ENCODE results near the gene CENPE. TPM values are rescaled to one million over a fixed set of nuclear protein-coding genes. Genes with fewer than 3 reads are reported as not detected.

Gene CENPE
- total and polyA plus RNA-seq, 2 of the 4 experiments (the other 2 are of a cell fraction) = 3.7 to 14.5 TPM

GRCh38 chr4:103060453-103061148, 137.5 kb downstream of the CENPE start:
- Histone ChIP-seq H2AK9ac (replicated peaks; ENCODE audit: low read depth, low read length, poor library complexity) (no peak overlapping the region), H3K27me3 (ENCODE audit: control insufficient read depth, insufficient read depth, low read length) (no peaks in the 10 kb centered on the region), H3K36me3 (ENCODE audit: control insufficient read depth, insufficient read depth, low read length) (no peaks in the 10 kb centered on the region), H3K27ac (ENCODE audit: insufficient read depth, low read length) (no peak overlapping the region), H2BK120ac (ENCODE audit: low read depth, low read length) (no peak overlapping the region), H3K23ac (ENCODE audit: low read depth, low read length) (no peak overlapping the region), H2BK20ac (ENCODE audit: low read depth, low read length) (no peak overlapping the region), H4K20me1 (ENCODE audit: insufficient read depth, low read length) (no peaks in the 10 kb centered on the region), H3K56ac (ENCODE audit: extremely low read depth, insufficient read depth, low read length) (no peak overlapping the region), H2BK15ac (ENCODE audit: low read depth, low read length) (no peak overlapping the region), H2AK5ac (ENCODE audit: low read depth, low read length) (no peak overlapping the region), H3K4ac (ENCODE audit: low read depth, low read length) (no peak overlapping the region), H3K4me2 (ENCODE audit: low read depth, low read length) (no peak overlapping the region), H3K9ac (ENCODE audit: low read depth, low read length) (no peak overlapping the region), H3K4me1 (ENCODE audit: control insufficient read depth, insufficient read depth, low read length) (no peaks in the 10 kb centered on the region), H3K18ac (ENCODE audit: low read depth, low read length) (no peak overlapping the region), H3K9me1 (ENCODE audit: insufficient read depth, low read length) (no peaks in the 10 kb centered on the region), H3K9me3 (ENCODE audit: control insufficient read depth, insufficient read depth, low read length) (no peaks in the 10 kb centered on the region), H4K91ac (ENCODE audit: insufficient read depth, low read depth, low read length) (no peak overlapping the region), H4K8ac (ENCODE audit: low read depth in 2 of 2, low read length in 2 of 2) (no peak overlapping the region), H2AFZ (replicated peaks; ENCODE audit: low read length, poor library complexity) (no peak overlapping the region), H4K5ac (ENCODE audit: low read depth, low read length) (no peak overlapping the region), H2BK5ac (ENCODE audit: low read depth, low read length, poor library complexity, severe bottlenecking) (no peak overlapping the region), H3K4me3 (ENCODE audit: insufficient read depth, low read depth, low read length) (no peak overlapping the region), H3K79me1 (ENCODE audit: low read depth in 1 of 2, low read length in 2 of 2) (no peaks in the 10 kb centered on the region; a peak in 1 of 4 replicates), H3K14ac (replicated peaks; ENCODE audit: low read depth, low read length) (no peak overlapping the region)
- intact Hi-C loops (cut with micrococcal nuclease) = no loop called here
- no peak for ATAC-seq (ENCODE audit: low read depth)
- ChIA-PET CTCF (no interaction called here), POLR2A (ENCODE audit: unreplicated experiment) (no interaction called here)
- no CpG with 5 or more reads among the region's 2 CpGs for WGBS, 2 experiments (ENCODE audit: extremely low coverage in 2 of 2, insufficient read length in 1 of 2)
- no peak for TF ChIP-seq FOS (IDR thresholded peaks at IDR 0.05; ENCODE audit: low read depth, low read length)
- no peak for TF ChIP-seq BHLHE40 (IDR thresholded peaks at IDR 0.05; ENCODE audit: low read depth, low read length)
- TF ChIP-seq USF2 (IDR thresholded peaks at IDR 0.05; ENCODE audit: low read depth, low read length) = no peak
- no peak for TF ChIP-seq MAZ (IDR thresholded peaks at IDR 0.05; ENCODE audit: borderline replicate concordance, low read depth, low read length)
- TF ChIP-seq MAFK (IDR thresholded peaks at IDR 0.05; ENCODE audit: low read depth, low read length) = no peak
- no peak for TF ChIP-seq CHD1 (IDR thresholded peaks at IDR 0.05; ENCODE audit: low read depth, low read length)
- TF ChIP-seq RCOR1 (IDR thresholded peaks at IDR 0.05; ENCODE audit: insufficient replicate concordance, low read length) = no peak
- TF ChIP-seq CTCF (conservative IDR thresholded peaks at IDR 0.05; ENCODE audit: low read depth, low read length) = no peak
- TF ChIP-seq SMC3 (IDR thresholded peaks at IDR 0.05; ENCODE audit: low read depth, low read length) = no peak
- TF ChIP-seq CEBPB (IDR thresholded peaks at IDR 0.05; ENCODE audit: low read depth, low read length) = no peak
- TF ChIP-seq POLR2A (IDR thresholded peaks at IDR 0.05; ENCODE audit: low read depth, low read length) = no peak
- TF ChIP-seq ELK1 (IDR thresholded peaks at IDR 0.05; ENCODE audit: borderline replicate concordance, low read depth, low read length) = no peak
- TF ChIP-seq MXI1 (IDR thresholded peaks at IDR 0.05; ENCODE audit: borderline replicate concordance, low read depth, low read length) = no peak
- no peak for TF ChIP-seq RFX5 (IDR thresholded peaks at IDR 0.05; ENCODE audit: low read depth, low read length)
- no peak for TF ChIP-seq RAD21 (IDR thresholded peaks at IDR 0.05; ENCODE audit: low read length)
- no peak for TF ChIP-seq NFE2L2 (IDR thresholded peaks at IDR 0.05; ENCODE audit: low read depth, low read length)
- in situ Hi-C loops (cut with MboI; ENCODE audit: low sequenced_read_pairs) = no loop called here
- DNase-seq = no peak
- no TSS peak for BruUV-seq (replicated peaks)
- dilution Hi-C loops (cut with HindIII; ENCODE audit: low sequenced_read_pairs, unreplicated experiment) = no loop called here
